Measurements from ENCODE around the gene FZD1. TPM values are rescaled to one million over a fixed set of nuclear protein-coding genes. Genes with fewer than 3 reads are reported as not detected.

Gene FZD1
- total RNA-seq, 1 experiment from 2014 or later = 0.61 TPM

DNA sequence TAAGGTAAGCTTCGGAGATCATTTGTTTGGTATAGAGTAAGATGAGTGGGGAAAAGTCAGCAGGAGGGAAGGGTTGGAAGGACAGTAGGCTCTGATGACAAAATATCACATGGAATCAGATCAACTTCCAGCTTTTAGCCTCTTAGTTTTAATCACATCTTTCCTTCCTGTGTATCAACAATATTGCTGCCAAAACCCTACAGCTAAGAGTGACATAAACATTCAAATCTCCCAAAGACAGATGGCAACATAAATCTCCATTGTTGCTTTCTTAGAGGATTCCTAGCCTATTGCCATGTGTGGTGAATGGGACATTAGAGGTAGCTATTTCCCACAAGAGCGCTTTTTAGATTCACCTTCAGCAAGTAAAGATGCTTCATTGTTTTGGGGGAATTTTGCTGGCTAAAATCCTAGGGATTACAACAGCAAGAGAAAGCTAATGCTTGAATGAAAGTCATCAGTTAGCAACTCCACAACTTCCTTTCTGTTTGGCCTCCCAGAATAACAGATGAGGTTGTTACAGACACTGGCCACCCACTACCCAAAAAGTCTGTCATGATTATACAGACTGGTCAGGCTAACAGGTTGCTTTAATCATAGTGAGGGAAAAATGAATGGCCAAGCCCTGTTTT lies 35.2 kb upstream of the FZD1 start:
- Histone ChIP-seq H2BK120ac (ENCODE audit: low read depth, low read length, poor library complexity, severe bottlenecking) (no peak overlapping the region), H3K9ac (ENCODE audit: extremely low read depth, insufficient read length, low read length) (no peak overlapping the region), H4K91ac (ENCODE audit: insufficient read length, low read depth, low read length) (no peak overlapping the region), H3K18ac (ENCODE audit: insufficient read length, low read depth, low read length) (no peak overlapping the region), H3K23me2 (ENCODE audit: insufficient read length, low read depth, low read length, poor library complexity, severe bottlenecking) (no peaks in the 10 kb centered on the region), H2BK5ac (ENCODE audit: insufficient read length, low read length) (no peak overlapping the region), H3K14ac (ENCODE audit: insufficient read depth, low read length) (no peak overlapping the region), H3K4me1 (ENCODE audit: insufficient read depth, low read length) (no peaks in the 10 kb centered on the region), H3K27ac (ENCODE audit: insufficient read length, low read depth, low read length) (no peak overlapping the region), H2AFZ (ENCODE audit: low read length) (no peak overlapping the region), H4K20me1 (ENCODE audit: control insufficient read depth, insufficient read depth, insufficient read length) (no peaks in the 10 kb centered on the region), H2BK20ac (ENCODE audit: low read depth, low read length, poor library complexity, severe bottlenecking) (no peak overlapping the region), H4K8ac (replicated peaks; ENCODE audit: insufficient read length, low read depth, low read length) (no peak overlapping the region), H3K27me3 (ENCODE audit: insufficient read depth, low read length) (no peaks in the 10 kb centered on the region), H3K79me1 (ENCODE audit: insufficient read depth, low read depth, low read length, poor library complexity, severe bottlenecking) (no peaks in the 10 kb centered on the region), H3K4me2 (ENCODE audit: insufficient read depth, insufficient read length, low read length) (no peak overlapping the region), H2AK5ac (ENCODE audit: insufficient read length, low read length) (no peak overlapping the region), H2BK15ac (ENCODE audit: low read depth, low read length) (no peak overlapping the region), H3K79me2 (ENCODE audit: insufficient read depth, low read length) (no peaks in the 10 kb centered on the region), H3K23ac (ENCODE audit: insufficient read length, low read depth, low read length) (no peak overlapping the region), H3K4ac (ENCODE audit: low read depth, low read length) (no peak overlapping the region), H3K9me3 (ENCODE audit: control insufficient read depth, low read depth, low read length) (no peaks in the 10 kb centered on the region), H3K56ac (ENCODE audit: insufficient read length, low read depth, low read length) (no peak overlapping the region), H2BK12ac (ENCODE audit: insufficient read length, low read depth, low read length) (no peak overlapping the region), H3T11ph (ENCODE audit: low read length) (no peak overlapping the region), H4K5ac (ENCODE audit: insufficient read length, low read depth, low read length) (no peak overlapping the region)
- H3K9me3 Mint-ChIP-seq = peaks cover 6 to 8% of the 10 kb centered on the region in 2 experiments; a peak in 2 of 5 replicates
- H3K4me3 Mint-ChIP-seq = no peak overlapping the region
- H3K4me1 Mint-ChIP-seq = peaks cover 6 to 12% of the 10 kb centered on the region in 2 experiments
- peak overlapping the region in 1 of 3 experiments; percentile 0; a peak in 1 of 7 replicates for H3K27ac Mint-ChIP-seq
- DNase-seq = no peak
- WGBS (ENCODE audit: extremely low coverage, insufficient read length, low lambda C conversion rate) = no CpG with 5 or more reads among the region's 2 CpGs
- no peak for TF ChIP-seq CTCF (conservative IDR thresholded peaks at IDR 0.05)
- H3K27me3 Mint-ChIP-seq (ENCODE audit: low read depth) = peaks cover 4% of the 10 kb centered on the region; the same call in 1 of the 2 replicates
- H3K36me3 Mint-ChIP-seq (ENCODE audit: insufficient read depth in 1 of 3, low read depth in 3 of 3) = peaks cover 0 to 4% (median 0%) of the 10 kb centered on the region in 3 experiments; a peak in 2 of 7 replicates
